Mesothelial cell of epicardium (in vitro differentiated cells): ENCODE data around the gene MPZL3. TPM values are rescaled to one million over a fixed set of nuclear protein-coding genes. Genes with fewer than 3 reads are reported as not detected.

Experiments
- DNase-seq, 2 experiments: peaks; one replicate each; pipeline ENCODE4 v3.0.0; 2021; ENCODE audit warnings: low spot score in 2 of 2; ENCODE audit not compliant: unreplicated experiment in 2 of 2
- H3K27ac Mint-ChIP-seq: 2 replicates; pipeline ENCODE4 v1.8.0; 2021; ENCODE audit warnings: mixed read lengths
- H3K27me3 Mint-ChIP-seq: 2 replicates; pipeline ENCODE4 v1.8.0; 2021; ENCODE audit warnings: low read depth, mixed read lengths
- H3K36me3 Mint-ChIP-seq: 2 replicates; pipeline ENCODE4 v1.8.0; 2021; ENCODE audit warnings: mixed read lengths
- H3K4me1 Mint-ChIP-seq: 2 replicates; pipeline ENCODE4 v1.8.0; 2021; ENCODE audit warnings: mixed read lengths
- H3K4me3 Mint-ChIP-seq: 2 replicates; pipeline ENCODE4 v1.8.0; 2021; ENCODE audit warnings: mild to moderate bottlenecking, moderate library complexity, mixed read lengths
- H3K9me3 Mint-ChIP-seq: 2 replicates; pipeline ENCODE4 v1.8.0; 2021; ENCODE audit warnings: mixed read lengths
- CTCF ChIP-seq: fragments of 200-600 bp; sonication (generic); IDR thresholded peaks from one replicate; pipeline ENCODE4 v1.5.0; 2021; ENCODE audit warnings: antibody characterized with exemption; ENCODE audit not compliant: unreplicated experiment
- total RNA-seq: library from RNA; stranded (reverse); gene quantifications from 3 replicates; pipeline ENCODE4 v1.2.1, GENCODE V29; 2021

MPZL3 gene
- total RNA-seq, 1 donor from 2014 or later = 5.0 TPM

GRCh38 chr11:118264569-118265465 lies 12.7 kb upstream of the MPZL3 start:
- Mint-ChIP-seq H3K4me1 (peaks cover 43% of the 10 kb centered on the region), H3K4me3 (peak overlapping the region; percentile 73), H3K27me3 (peaks cover 34% of the 10 kb centered on the region), H3K36me3 (peaks cover 7% of the 10 kb centered on the region), H3K9me3 (no peaks in the 10 kb centered on the region), H3K27ac (peak overlapping the region; percentile 93)
- no peak for TF ChIP-seq CTCF
- no peak for DNase-seq

- Mint-ChIP-seq H3K4me1 (peaks cover 43% of the 10 kb centered on the region), H3K27me3 (peaks cover 29% of the 10 kb centered on the region), H3K9me3 (peaks cover 5% of the 10 kb centered on the region), H3K27ac (peak within 1 kb of the TSS; percentile 93), H3K4me3 (peak within 1 kb of the TSS; percentile 73), H3K36me3 (peaks cover 14% of the 10 kb centered on the region)
- DNase-seq = peak in 1 of 2 experiments; percentile 48
- no peak for TF ChIP-seq CTCF
Measured at GRCh38 chr11:118263695-118264568, 11.8 kb upstream of the MPZL3 start, which contains the start of gene MPZL2. MPZL2 (minus strand) TSS chr11:118264297; CDS start chr11:118264153, 144 bp downstream.

GRCh38 chr11:118263112-118263511 lies 10.9 kb upstream of the MPZL3 start:
- H3K27me3 Mint-ChIP-seq = peaks cover 27% of the 10 kb centered on the region
- no peak for TF ChIP-seq CTCF
- H3K27ac Mint-ChIP-seq = peak overlapping the region; percentile 93
- H3K4me3 Mint-ChIP-seq = peak overlapping the region; percentile 73
- H3K36me3 Mint-ChIP-seq = peaks cover 22% of the 10 kb centered on the region
- H3K9me3 Mint-ChIP-seq = peaks cover 5% of the 10 kb centered on the region
- H3K4me1 Mint-ChIP-seq = peaks cover 43% of the 10 kb centered on the region
- no peak for DNase-seq

- peaks cover 5% of the 10 kb centered on the region for H3K9me3 Mint-ChIP-seq
- H3K27ac Mint-ChIP-seq = no peak overlapping the region
- TF ChIP-seq CTCF = no peak
- DNase-seq = no peak
- peaks cover 22% of the 10 kb centered on the region for H3K27me3 Mint-ChIP-seq
- H3K4me1 Mint-ChIP-seq = peaks cover 34% of the 10 kb centered on the region
- H3K36me3 Mint-ChIP-seq = peaks cover 24% of the 10 kb centered on the region
- H3K4me3 Mint-ChIP-seq = no peak overlapping the region
Measured at GRCh38 chr11:118260353-118260752, 8.2 kb upstream of the MPZL3 start.

- Mint-ChIP-seq H3K4me3 (no peak overlapping the region), H3K36me3 (peaks cover 27% of the 10 kb centered on the region), H3K27me3 (peaks cover 19% of the 10 kb centered on the region), H3K4me1 (peaks cover 22% of the 10 kb centered on the region), H3K27ac (no peak overlapping the region), H3K9me3 (peaks cover 5% of the 10 kb centered on the region)
- DNase-seq = no peak
- TF ChIP-seq CTCF = no peak
Measured at GRCh38 chr11:118259138-118259537, 7.0 kb upstream of the MPZL3 start.
